K562 (cell line): ENCODE results near the gene RARA.

Experiments
- ARHGAP35 ChIP-seq: fragments of 450-650 bp; IDR thresholded peaks from 2 replicates; pipeline ENCODE4 v1.6.1; 2018; ENCODE audit not compliant: partially characterized antibody
- BHLHE40 ChIP-seq: IDR thresholded peaks from 2 replicates; pipeline ENCODE4 v1.6.1; 2011; ENCODE audit warnings: low read length, improper control_type of control experiment
- ESRRA ChIP-seq: fragments of 450-650 bp; IDR thresholded peaks from 2 replicates; pipeline ENCODE4 v1.6.1; 2014; ENCODE audit warnings: low read depth, mild to moderate bottlenecking, moderate library complexity, borderline replicate concordance
- NR3C1 ChIP-seq: sonication (generic); formaldehyde crosslinking; IDR thresholded peaks from 2 replicates; pipeline ENCODE4 v1.8.1; 2022; ENCODE audit warnings: missing genetic modification reagents
- SREBF2 ChIP-seq: sonication (generic); formaldehyde crosslinking; IDR thresholded peaks from 2 replicates; pipeline ENCODE4 v1.4.0; 2020; ENCODE audit warnings: mild to moderate bottlenecking, missing genetic modification reagents
- TAF15 ChIP-seq: fragments of 200-400 bp; formaldehyde crosslinking; IDR thresholded peaks from 2 replicates; pipeline ENCODE4 v1.6.1; 2017; ENCODE audit warnings: mild to moderate bottlenecking, low read depth, low read length, moderate library complexity
- TARDBP ChIP-seq: fragments of 450-650 bp; IDR thresholded peaks from 2 replicates; pipeline ENCODE4 v1.6.1; 2016
- TEAD1 ChIP-seq, 2 experiments: fragments of 450-650 bp in 1 of 2; sonication (generic) in 1 of 2; formaldehyde crosslinking; IDR thresholded peaks; 2 replicates each; pipeline versions ENCODE4 v1.4.0 to v1.8.0; 2020 to 2022; ENCODE audit warnings: mild to moderate bottlenecking in 2 of 2, missing genetic modification reagents in 1 of 2

- TF ChIP-seq TEAD1 (CRISPR knock-in tag; IDR thresholded peaks at IDR 0.05): no peak
- TF ChIP-seq ESRRA: no peak
- TF ChIP-seq TAF15: no peak
- TF ChIP-seq ARHGAP35: no peak
- TF ChIP-seq TARDBP: no peak
- no peak for TF ChIP-seq BHLHE40
- no peak for TF ChIP-seq NR3C1 (CRISPR knock-in tag)
- TF ChIP-seq SREBF2: no peak
Observed at GRCh38 chr17:40350689-40351358, 41.8 kb downstream of the RARA start.
